D341Med (cell line): ENCODE measurements around the gene RGS10.

ENCODE experiments used
- DNase-seq: peaks from one replicate; pipeline ENCODE4 v3.0.0; 2012; ENCODE audit warnings: low spot score

RGS10 gene

DNA sequence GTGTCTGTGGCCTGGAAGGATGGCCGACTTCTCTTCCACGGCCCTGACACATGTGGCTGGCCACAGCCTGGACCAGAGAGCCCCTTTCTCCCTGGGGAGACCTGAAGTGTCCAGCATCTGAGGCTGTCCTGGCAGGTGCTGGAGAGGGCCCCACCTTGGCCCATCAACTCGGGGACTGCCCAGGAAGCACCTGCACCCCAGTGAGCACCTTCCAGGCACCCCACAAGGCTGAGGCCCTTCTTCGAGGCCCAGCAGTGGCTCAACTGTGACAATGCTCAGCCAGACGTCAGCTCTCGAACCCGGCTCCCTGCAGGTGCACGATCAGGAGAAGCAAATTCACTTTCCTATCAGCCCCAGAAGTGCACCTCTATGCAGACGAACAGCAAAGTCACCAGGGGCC is 24.3 kb downstream of the RGS10 start:
- DNase-seq, result no peak

GRCh38 chr10:119517235-119518141 is 25.0 kb downstream of the RGS10 start:
- DNase-seq, result no peak

DNA sequence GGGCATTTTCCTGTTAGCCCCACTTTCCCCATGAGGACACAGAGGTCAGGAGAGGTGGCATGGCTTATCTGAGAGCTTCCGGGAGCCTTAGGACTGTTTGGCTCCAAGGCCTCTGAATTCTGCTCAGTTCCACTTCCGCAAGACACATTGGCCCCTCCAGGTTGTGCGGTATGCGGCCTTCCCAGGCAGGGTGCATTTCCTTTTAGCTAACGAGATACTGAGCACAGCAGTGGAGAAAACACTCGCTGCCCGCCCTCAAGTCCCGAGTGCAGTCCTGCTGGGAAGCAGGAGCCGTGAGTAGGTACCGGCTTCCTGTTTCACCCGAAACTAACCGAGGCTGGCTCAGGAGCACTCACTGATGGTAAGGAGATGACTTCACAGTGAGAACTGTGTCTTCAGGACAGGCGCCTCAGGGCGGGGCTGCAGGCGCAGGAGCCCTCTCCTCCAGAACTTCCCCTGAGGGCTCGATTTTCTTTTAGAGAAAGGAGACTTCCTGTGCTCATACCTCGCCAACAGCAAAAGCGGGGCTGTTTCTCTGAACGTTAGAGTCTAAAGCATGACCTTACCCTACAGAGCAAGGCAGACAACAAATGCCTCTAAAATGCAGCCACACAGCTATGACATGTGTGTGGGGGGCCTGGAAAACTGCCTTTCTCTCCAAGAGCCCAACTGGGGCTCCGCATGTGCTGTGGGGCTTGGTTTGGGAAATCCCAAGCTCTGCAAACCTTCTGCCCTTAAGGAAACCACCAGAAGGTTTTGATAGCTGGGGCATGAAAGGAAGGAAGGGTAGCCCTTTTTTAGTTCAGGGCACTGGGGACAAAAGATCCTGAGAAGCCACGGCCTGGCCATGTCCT is 25.9 kb downstream of the RGS10 start:
- DNase-seq, result no peak

DNA sequence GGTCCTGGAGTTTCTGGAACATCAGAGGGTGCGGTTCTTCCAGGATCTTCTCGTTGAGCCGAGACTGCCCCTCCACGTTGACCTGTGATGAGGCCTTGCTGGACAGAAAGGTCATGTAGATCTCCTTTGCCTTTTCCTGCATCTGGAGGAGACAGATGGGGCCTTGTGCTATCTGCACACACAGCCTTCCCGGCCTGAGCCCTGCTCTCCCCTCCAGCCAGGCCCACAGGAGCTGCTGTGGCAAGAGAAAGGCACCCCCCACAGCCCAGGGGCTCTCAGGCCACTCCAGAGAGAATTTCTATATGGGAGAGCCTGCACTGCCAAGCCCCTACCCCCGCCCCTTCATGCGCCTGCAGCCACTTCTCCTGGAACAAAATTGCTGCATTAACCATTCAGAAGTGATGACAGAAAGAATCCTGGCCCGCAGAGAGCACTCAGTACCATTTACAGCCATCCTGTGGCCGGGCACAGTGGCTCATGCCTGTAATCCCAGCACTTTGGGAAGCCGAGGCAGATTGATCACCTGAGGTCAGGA is 26.9 kb downstream of the RGS10 start:
- DNase-seq, result no peak

GRCh38 chr10:119514819-119515218 is 27.7 kb downstream of the RGS10 start:
- DNase-seq, result no peak

- no peak for DNase-seq
Measured at GRCh38 chr10:119511828-119512515, 30.5 kb downstream of the RGS10 start.

GRCh38 chr10:119509909-119510451 is 32.5 kb downstream of the RGS10 start:
- DNase-seq, result no peak

DNA sequence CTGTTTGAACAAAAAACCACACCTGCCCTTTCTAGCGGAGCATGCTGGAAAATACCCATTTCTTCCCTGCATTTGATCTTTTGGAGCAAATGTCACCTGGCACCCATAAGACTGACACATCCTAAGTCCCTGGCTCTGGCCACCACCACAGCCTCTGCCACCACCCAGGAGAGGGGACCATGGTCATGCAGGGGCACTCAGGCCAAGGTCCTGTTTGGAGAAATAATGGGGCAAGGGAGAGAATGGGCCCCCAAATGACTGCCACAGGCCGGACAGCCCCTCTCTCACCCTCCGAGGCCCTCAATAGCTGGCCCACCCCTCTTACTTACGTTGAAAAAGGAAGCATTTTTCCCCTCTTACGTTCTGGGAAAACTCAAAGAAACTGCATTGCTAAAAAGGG is 35.4 kb downstream of the RGS10 start:
- DNase-seq, result no peak

DNA sequence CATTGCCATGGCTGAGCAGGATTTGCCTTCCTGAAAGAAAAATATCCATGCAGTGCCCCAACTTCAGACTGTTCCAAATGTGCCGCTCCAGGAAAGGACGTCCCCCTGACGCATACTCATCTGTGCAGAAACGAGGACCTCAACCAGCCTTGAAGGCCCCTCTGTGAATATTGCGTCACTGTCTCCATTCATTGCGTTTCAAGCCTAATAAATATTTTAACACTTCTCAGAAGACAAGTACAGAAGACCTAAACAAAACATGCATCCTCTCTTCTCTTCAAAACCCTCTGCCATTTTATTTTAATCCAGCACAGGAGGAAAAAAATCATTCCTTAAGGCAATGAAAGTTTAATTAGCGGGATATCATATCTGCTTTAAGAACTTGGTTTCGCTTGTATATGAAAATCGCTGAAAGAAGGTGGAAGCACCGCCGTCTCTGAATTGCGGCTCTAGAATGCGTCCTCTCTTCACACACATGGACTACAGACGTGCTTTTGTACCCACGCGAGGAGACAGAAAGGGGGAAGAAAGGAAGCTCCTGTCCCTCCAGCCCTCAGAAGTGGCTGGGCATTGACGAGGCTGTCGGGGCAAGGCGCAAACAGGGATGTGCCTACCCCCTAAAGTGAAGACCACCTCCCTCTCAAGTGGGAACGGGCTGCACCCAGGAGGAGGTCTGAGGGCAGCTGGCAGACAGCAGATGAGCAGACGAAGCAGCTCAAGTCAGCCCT is 36.8 kb downstream of the RGS10 start:
- no peak for DNase-seq

DNA sequence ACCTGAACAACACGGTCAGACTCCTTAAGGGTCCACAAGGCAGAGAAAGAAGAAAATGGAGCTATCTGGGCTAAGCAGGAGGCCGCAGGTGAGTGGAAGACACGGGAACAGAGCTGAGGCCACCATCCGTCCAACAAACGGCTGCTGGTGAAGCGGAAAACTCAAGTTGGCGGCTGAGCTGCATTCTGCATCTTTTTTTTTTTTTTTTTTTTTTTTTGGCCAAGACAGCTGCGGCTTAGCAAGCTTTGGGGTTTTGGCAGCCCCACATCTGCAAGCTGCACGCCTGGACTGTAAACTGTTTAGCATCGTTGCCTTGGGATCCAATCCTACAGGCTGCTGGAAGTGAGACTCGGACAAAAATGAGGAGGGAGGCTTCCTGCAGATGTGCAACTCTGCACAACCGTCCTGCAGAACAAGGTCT is 37.4 kb downstream of the RGS10 start:
- DNase-seq, result no peak

DNA sequence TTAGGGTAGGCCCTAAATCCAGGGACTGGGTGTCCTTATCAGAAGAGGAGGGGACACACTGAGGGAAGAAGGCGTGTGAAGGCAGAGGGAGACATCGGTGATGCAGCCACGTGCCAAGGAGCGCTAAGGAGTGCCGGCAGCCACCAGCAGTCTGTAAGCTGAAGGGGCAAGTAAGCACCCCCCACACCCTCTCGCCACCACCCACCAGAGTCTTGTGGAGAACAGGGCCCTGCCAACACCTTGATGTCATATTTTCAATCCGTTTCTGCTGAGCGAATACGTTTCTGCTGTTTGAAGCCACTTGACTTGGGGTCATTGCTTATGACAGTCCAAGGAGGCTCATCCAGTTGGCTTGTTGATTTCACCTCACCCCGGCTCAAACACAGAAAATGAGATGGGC is 37.9 kb downstream of the RGS10 start:
- no peak for DNase-seq

DNA sequence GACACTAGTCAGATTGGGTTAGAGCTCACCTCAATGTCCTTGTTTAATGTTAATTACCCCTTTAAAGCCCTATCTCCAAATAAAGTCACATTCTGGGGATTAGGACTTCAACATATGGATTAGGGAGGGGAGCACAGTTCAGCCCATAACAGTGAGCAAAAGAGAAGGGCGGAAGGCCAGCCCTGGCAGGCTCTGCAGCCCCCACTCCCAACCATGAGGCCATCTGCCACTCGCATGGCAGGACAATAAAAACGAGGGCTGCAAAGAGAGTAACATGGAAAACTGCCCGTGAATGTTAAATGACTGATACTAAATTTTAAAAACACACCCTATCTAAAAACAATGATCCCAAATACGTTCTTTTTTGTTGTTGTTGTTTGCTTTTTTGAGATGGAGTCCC is 38.7 kb downstream of the RGS10 start:
- no peak for DNase-seq

- DNase-seq, result no peak
Measured at GRCh38 chr10:119502618-119503155, 39.8 kb downstream of the RGS10 start.

DNA sequence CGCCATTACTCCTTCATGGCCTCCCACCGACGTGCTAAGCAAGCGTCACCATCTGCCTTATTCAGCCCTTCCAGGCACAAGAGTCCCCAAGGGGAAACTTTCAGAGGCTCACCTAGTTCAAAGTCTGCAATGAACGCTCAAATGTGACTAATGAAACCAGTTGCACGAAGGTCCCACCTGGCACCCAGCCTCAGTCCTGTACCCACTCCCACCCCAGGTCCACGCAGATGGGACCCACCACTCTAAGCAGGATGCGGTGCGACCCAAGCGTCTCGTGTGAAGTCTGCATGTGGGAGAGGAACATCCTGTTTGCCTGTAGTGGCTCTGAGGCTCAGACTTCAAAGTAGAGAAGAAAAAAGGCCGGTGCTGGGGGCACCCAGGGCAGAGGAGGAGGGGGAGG is 40.3 kb downstream of the RGS10 start:
- DNase-seq, result no peak

- no peak for DNase-seq
Measured at GRCh38 chr10:119501690-119502089, 40.8 kb downstream of the RGS10 start.

DNA sequence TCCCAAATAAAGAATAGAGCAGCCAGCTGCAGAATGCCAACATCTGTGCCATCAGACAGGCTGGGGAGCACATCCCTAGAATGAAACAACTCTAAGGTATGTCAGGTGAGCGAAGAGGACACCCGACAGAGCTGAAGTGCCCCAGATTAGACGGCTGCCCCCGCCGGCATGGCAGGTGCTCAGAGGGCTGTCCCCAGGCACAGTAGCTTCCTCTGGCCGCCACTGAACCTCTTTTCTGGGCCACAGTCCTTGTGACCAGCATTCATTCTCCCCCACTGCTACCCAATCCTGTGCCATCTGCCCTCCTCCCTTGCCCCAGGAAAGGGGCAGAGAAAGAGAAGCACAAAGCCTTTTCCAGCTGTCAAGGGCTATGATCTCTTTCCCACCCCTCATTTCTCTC is 41.7 kb downstream of the RGS10 start:
- DNase-seq, result no peak

GRCh38 chr10:119500123-119500795 is 42.3 kb downstream of the RGS10 start:
- DNase-seq, result no peak

GRCh38 chr10:119499677-119500002 is 42.9 kb downstream of the RGS10 start:
- DNase-seq, result no peak

DNA sequence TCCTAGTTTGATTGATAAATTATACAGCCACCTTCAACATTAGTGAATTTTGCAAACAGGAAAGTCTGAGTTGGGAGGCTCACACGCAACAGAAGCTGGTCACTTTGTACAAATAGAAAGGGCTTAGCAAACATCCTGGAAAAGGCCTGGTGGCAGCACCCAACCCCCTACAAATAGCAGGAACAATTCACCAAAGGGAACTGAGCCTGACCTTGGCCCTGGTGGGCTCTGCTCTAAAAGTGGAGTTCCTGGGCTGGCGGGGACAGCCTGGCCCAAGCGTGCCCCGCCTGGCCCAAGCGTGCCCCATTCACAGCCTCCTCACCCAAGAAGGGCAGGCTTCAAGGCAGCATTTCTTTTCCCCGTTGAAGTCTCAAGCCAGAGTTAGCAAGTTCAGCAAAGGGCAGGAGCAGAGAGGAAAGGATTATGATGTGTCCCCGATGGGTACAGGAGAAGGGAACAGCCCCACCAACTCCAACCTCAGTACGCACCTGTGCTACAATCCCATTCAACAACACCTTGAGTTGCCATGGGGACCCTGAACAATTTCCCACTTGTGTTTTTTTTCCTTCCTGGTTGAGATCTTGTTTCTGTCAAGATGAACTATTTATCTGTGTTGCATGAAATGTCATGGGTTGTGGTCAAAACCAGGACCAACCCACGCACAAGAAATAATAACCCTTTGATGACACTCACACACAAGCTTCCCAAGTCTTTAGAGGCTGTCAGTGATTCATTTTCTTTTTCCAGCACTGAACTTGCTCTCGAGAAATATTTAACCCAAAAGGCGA is 43.4 kb downstream of the RGS10 start:
- no peak for DNase-seq

GRCh38 chr10:119497243-119497642 is 45.3 kb downstream of the RGS10 start:
- no peak for DNase-seq
